Activated CD8-positive, alpha-beta memory T cell treated with anti-CD3 and anti-CD28 coated beads, Interleukin-2, amount 50 U/mL, for 24 hours (primary cell): ENCODE results near the gene SEMA3E.

ENCODE experiments used
- DNase-seq: peaks from one replicate; pipeline ENCODE4 v3.0.0-alpha.2; 2020; ENCODE audit errors: extremely low read depth

Gene SEMA3E

DNA sequence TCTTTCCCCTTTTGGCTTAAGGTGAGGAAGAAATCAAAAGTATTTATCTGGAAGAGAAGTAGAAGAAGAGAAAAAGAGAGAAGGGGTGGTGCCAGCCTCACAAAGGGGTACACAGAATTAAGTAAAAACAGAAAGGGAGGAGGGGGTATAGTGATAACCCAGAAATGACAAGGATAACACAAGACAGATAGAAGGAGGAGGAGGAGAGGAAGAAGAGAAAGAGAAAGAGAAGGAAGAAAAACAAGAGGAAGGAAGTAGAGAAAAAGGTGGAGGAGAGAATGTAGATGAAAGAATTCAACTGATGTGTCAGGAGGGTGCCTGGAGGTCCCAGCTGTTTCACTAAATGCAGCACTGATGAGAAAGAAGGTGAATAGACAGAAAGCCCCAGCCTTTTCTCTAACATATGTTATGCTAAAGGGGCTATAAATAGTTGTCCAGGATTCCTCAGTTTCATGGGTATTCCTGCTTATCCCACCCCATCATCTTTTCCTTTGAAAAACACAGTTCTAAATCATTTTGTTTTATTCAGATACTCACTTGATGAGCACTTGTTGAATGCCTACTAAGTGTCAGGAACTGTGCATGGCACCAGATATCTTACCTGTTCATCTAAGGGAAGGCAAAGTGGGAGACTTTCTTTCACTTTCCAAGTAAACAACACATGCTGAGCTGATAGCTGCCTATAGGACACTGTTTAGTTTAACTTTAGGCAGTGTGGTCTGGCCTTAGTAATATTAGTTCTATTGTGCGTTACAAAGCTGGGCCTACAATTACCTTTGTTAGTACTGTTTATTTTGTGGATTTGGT is 8.0 kb downstream of the SEMA3E start:
- DNase-seq = no peak

DNA sequence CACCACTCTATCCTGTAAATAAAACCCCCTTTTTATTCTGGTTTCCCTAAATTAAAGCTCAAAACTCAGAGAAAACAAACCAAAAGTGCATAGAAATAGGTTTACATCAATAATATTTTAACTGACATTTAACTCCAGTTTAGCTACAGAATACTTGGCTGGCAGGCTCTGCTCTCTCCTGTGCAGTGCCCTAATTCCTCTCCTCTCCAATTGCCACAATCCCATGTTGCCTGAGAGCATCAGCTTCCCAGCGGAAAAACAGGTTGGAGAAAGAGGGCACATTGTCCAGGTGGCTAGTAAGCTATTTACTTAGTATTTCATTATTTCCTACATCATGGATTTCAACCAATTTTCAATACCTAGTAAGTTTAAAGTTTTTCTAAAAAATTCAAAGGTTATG is 8.7 kb downstream of the SEMA3E start:
- DNase-seq = no peak

DNA sequence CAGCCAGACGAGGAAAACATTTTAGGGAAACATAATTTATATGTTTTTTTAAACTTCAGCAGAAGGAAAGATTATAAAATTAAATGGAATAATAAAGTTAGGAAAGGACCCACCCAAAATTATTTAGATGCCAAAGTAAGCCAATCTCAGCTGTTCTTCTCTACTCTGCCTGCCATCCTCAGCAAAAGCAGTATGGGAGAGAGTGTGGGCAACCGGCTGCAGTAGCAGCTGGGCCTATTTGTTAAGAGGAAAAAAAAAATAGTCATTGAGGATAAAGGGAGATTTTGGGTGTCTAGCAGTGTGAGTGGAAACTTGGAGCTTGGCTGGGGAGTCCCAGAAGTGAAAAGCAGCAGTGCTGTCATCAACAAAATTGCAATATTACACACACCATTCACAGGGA is 15.4 kb downstream of the SEMA3E start:
- DNase-seq = no peak

DNA sequence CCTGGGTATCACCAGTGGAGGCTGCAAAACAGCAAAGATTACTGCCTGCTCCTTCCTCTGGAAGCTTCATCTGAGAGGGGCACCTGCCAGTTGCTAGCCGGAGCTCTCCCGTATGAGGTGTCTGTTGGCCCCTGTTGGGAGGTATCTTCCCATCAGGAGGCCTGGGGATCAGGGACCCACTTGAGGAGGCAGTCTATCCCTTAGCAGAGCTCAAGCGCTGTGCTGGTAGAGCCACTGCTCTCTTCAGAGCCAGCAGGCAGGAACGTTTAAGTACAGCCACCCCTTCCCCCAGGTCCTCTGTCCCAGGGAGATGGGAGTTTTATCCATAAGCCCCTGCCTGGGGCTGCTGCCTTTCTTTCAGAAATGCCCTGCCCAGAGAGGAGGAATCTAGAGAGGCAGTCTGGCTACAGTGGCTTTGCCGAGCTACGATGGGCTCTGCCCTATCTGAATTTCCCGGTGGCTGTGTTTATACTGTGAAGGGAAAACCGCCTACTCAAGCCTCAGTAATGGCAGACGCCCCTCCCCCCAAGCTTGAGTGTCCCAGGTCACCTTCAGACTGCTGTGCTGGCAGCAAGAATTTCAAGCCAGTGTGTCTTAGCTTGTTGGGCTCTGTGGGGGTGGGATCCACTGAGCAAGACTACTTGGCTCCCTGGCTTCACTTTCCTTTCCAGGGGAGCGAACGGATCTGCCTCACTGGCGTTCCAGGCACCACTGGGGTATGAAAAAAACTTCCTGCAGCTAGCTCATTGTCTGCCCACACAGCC is 19.6 kb downstream of the SEMA3E start:
- no peak for DNase-seq

DNA sequence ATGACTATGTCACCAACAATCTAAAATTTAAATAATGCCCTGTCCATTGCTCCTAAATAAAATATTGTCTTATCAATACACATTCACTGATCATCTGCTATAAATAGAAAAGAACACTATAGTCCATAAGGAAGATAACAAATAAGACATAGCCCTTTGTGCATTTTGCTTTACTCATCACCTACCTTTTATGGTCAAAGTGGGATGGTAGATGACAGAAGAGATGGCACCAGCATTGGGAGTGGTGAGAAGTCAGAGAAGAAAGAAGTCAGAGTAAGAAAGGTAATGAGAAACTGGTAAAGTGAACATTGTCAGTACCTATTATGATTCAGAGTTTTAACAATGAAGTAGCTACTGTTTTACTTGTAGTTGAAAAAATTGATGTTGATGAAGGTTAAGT is 31.1 kb downstream of the SEMA3E start:
- DNase-seq = no peak

DNA sequence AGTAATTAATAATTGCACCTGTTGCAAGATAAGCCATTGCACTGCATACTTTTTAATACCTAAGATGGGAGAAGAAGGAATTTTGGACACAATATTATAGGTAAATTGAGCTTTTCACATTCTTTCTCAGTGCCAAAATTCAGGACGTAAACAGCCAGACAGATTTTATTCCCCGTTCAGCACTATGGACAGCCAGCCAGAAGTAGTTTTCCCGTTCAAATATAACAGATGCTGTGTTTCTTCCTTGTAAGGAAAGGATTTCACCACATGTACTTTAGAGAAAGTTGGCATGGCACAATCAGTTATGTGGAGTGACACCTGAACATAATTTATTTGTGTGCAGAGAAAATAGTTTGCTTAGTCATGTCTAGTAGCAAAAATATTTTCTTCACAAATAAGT is 34.8 kb downstream of the SEMA3E start:
- DNase-seq = no peak

DNA sequence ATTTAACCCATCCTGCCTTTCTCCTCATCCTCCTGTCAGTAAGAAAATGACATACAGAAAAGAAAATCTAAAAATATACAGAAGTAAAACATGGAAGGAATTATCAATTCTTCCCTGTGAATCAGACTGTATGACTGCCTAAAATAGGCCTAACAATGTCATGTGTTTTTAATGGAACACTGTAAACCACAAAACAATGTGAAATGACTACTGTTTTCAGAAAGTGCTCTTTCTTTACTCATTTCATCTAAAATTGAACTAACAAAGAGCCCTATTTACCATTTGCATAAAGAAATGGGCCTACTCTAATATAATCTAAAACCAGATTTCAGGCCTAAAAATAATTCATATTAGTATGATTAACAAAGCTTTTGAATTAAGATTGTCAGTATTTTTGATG is 35.7 kb downstream of the SEMA3E start:
- no peak for DNase-seq

DNA sequence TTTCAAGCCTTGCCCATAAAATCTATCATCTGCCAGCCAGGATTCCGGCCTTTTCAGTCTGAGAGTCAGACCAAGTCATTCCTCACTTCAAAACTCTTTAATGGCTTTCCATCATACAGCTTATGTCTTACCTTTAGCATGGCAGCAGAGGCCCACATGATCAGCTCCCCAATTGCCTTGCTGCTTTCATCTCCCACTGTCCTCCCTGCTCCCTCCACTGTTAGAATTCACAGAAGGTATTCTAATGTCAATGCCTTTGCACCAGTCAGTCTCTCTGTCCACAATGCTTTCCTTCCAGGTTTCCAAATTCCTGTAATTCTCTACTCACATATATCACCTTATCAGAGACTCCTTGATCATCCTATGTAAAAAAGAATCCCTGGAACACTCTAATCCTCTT is 37.2 kb downstream of the SEMA3E start:
- no peak for DNase-seq

DNA sequence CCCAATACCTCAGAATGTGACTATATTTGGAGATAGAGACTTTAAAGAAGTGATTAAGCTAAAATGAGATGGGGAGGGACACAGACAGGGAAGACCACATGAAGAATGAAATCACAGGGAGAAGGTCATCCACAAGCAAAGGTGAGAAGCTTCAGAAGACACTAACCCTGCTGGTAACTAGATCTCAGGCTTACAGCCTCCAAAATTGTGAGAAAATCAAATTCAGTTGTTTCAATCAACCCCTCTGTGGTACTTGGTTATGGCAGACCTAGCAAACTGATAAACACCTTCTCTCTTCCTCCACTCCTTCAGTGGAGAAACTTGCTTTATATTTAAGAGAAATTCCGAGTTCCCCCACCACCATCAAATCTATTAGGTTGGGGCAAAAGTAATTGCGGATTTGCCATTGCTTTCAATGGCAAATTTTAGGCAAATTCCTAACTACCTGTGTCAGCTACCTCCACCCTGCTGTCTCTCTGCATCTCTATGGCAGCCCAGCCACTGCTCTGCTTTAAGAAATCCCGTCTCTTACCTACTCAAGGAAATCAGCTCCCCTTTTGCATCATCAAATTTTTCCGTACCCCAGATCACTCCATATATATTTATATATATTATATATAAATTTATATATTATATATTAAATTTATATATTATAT is 38.2 kb downstream of the SEMA3E start:
- no peak for DNase-seq

DNA sequence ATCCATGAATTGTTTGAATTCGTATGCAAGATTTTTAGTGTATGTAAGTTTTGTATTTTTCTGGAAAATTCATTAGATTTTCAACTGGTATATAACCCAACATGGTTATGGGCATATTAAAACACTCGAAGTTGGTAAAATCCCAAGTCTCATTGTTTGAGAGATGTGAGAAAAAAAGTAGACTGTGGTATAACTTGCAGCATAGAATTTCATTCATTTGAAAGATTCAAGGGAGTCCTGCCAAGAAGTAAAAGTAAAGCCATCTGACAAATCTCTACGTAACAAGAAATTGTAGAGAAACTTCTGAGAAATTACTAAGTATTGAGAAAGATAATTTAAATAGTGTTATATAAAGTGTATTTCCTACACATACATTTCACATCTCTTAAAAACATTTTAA is 40.2 kb downstream of the SEMA3E start:
- no peak for DNase-seq

DNA sequence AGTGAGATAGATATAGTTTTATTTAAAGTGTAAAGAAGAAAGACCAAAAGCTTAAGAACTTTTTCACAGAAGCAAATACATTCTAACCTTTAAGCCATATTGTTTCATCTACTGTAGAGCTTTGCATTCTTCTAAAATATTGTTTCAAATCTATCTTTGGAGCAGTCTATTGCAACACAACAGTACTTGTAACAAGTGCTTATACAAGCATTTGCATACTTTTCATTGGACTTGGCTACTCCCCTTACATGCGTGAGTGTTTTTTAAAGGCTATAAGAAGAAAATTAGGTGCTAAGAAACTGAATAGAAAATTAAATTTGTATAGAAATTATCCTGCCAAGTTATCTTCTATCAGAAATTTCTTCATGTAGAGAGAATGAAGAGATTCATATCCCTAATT is 45.3 kb downstream of the SEMA3E start:
- DNase-seq = no peak

DNA sequence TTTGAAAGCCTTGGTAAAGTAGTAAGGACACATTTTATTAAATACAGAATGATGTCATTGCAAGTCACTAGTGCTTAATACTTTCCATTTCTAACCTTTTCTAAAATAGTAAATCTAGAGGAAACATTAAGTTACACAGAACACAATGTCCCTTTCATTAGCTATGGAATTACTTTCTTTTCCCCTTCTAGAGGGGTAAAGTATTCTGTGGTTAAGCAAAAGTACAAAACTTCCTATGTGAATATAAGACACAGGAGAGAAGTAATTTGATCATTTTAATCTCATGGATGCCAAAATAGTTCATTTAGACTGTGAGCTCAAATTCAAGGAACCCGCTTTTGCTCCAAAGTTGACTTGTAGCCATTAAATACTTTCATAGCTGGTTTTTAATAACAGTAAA is 49.8 kb downstream of the SEMA3E start:
- DNase-seq = no peak

DNA sequence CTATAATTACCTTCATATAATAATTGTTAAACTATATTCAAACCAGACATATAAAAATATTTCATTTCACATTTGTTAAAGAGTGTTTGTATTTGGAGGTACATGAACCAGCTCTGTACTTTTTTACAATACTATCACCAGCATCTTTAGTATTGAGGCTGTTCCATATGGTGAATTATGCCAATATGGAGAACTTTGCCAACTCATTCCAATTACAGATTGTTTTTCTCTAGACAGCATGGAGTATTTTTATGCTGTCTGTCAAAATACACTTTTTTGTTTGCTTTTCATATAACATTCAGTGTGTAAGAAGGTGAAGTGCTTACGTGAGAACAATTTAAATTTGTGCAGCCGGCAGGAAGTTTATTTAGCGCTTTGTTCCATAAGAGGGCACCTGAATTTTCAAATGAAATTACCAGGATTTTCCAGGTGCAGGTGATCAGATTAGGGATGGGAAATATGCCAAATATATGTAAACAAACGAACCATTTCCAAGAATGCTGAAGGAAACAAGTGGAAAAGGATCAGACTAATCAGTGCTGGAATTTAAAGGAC is 54.9 kb downstream of the SEMA3E start:
- DNase-seq = no peak

DNA sequence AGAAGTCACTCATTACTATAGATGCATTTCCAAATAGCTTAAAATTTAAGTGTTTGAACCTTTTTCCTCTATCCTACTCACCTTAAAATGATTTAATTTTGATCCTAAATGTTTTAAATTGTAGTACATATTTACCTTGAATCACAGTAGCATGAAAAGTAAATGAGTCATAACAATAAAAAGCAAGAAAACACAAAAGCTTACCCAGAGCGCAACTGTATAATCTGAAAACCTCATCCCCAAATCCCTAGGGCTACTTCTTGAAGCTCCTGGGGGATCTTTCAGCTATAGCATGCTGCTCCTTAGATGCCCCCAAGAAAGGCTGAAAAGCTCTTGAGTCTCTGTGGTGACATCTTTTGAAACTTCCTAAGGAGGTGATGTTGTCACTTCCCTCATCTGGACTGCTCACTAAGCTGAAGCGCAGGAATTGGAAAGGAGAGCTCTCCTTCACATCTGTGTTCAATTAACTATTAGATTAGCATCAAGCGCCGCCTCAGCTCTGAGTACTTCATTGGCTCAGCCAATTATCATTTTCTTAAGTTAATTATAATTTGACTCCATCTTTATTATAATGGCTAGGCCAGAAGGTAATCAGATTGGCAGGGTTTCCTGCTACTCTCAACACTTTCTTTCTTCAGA is 60.2 kb downstream of the SEMA3E start:
- no peak for DNase-seq

DNA sequence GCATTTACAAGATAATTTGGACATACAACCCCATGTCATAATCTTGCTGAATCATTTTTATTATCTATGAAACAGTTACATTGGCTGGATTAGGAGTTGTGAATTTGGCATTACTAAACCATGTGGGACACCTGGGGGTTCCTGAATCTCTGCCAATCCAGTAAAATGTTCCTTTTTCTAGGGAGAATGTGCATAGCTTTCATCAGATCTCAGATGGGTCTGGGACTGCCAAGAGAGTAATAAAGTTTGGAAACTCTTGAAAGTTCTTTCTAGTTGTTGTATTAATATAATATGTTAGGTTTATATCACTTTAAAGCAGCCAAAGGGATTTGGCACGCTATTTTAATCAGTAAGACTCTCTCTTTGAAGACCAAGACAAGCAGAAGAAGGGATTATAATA is 62.7 kb downstream of the SEMA3E start:
- DNase-seq = no peak

DNA sequence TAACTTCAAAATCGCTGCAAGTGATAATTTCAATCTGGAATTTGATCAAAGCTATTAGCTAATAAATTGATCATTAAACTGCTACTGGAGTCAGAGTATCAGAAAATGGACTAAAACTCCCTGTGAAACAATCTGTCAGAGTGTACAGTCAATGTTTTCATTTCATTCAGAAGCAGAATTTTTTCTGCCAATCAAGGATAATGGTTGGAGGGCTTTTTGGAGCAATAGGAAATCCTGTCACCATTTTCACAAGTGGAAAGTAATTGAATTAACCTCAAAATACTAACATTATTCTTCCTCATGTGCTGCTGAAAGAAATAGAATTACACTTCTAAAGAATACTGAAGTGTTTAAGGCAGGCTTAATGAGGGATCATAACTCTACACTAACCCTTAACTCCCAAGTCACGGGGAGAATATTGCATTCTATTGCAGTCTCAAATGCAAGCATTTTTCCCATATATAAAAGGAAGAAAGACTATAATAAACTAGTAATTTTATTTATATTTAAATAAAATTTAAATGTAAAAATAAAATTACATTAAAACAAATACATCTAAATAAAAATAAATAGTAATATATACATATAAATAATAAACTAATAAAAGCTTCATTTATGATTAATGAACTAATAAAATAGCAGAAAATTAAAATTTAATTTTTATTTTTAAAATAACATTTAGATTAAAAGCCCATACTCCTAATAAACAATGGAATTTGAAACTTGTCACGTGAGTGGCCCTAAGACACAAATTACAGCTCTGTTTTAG is 67.1 kb downstream of the SEMA3E start:
- DNase-seq = no peak

DNA sequence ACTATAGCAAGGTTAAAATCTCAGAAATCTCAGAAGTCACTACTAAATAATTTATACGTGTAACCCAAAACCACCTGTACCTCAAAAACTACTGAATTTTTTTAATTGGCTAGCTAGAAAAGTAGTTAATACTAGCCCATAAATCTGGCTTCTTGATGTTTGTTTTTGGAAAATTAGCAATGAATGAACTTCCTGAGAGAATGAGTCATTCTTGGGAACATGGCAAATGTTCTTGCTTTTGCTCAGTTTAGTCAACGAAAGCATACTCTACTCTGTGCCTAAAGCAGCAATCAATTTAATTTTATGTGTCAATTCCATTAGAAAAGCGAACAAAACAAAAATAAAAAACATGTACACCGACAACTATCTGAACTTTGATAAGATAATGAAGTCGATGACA is 69.2 kb downstream of the SEMA3E start:
- no peak for DNase-seq

DNA sequence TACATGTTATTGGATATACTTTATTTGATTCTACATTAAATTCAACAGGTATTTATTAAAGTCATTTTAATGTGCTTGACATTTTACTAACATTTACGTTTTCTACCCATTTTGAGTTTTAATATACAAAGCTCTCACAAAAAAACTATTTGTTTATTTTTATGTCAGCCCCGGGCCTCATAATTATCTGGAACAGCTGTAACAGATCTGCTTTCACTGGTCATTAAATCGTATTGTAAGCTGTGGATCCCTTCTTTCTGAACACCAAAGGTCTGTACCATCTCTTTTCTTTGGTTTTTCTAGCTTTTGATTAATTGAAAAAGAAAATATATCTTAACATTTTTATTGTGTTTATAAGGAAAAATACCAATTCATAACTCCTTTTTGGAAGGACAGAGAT is 73.5 kb downstream of the SEMA3E start:
- DNase-seq = no peak

DNA sequence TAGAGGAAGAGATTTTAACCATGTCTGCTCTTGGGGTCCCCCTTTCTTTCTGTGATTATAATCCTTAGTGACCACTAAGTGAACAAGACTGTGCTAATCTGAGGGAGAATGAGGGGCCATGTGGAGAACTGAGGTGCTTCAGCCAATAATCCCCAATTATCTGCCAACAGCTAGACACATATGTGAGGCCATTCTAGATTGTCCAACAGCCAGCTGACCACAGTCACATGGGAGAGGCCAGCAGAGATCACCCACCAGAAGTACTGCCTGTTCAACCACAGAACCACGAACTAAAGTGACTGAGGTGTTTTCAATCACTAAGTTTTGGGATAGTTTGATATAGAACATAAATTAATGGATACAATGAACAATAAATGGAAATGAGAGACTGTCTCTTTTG is 74.3 kb downstream of the SEMA3E start:
- DNase-seq = no peak

DNA sequence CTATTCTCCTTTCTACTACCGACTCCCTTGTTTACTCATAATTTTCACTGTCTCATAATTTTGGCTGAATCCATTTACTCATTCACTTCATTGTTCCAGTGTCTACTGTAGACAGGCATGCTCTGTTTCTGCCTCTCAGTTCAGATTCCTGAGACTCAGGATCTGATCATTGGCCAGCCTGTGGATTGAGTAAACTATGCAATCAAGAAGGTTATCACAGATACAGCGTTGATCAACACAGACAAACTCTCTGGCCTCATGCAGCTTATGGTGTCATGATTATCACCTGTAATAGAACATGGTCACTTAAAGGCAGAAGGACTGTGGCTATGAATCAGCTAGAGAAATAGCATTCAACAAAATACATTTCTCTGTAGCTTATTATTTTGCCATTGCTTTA is 86.0 kb downstream of the SEMA3E start:
- no peak for DNase-seq

DNA sequence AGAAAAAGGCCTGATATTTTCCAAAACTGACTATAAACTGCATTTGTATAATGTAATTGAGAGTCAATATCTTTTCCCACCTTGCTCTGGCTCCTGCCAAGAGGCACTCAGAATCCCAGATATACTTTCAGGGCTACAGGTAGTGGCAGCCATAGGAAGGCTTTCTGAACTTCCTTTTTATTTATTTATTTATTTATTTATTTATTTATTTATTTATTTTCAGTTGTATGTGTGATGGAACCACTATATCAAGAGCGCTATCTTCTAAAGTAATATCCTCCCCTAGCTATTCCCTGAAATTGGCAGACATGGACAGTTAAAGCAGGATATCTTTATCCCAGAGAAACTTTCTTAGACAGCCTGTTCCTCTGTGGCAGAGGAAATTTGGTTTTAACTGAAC is 86.7 kb downstream of the SEMA3E start:
- DNase-seq = no peak
